ENCODE measurements around the gene ELN.
A peak's percentile ranks its signal among the peaks of the same experiment; 100 is the strongest.
"Not testable (repeated sequence)": the region's sequence is repeated elsewhere in the genome, so short reads cannot be mapped to it uniquely, and the experiment has no call there.

The ELN gene

GRCh38 chr7:74044366-74045350, 16.7 kb downstream of the ELN start:
- DNase-seq, result no peak

- not testable (repeated sequence) for DNase-seq
Measured at GRCh38 chr7:74046581-74046980, 18.6 kb downstream of the ELN start.

GRCh38 chr7:74047804-74048380, 19.9 kb downstream of the ELN start:
- DNase-seq, result no peak

- DNase-seq, result no peak
Measured at GRCh38 chr7:74048999-74049599, 21.1 kb downstream of the ELN start.

GRCh38 chr7:74049997-74050798, 22.2 kb downstream of the ELN start:
- no peak for DNase-seq

GRCh38 chr7:74051193-74051592, 23.2 kb downstream of the ELN start:
- no peak for DNase-seq

- DNase-seq, result no peak
Measured at GRCh38 chr7:74051629-74052410, 23.8 kb downstream of the ELN start.

GRCh38 chr7:74052628-74053027, 24.7 kb downstream of the ELN start:
- no peak for DNase-seq

GRCh38 chr7:74053589-74054186, 25.7 kb downstream of the ELN start:
- no peak for DNase-seq

GRCh38 chr7:74056096-74056915, 28.3 kb downstream of the ELN start:
- DNase-seq, result no peak

GRCh38 chr7:74057216-74057925, 29.4 kb downstream of the ELN start:
- no peak for DNase-seq

GRCh38 chr7:74057987-74058386, 30.0 kb downstream of the ELN start:
- DNase-seq, result no peak

- no peak for DNase-seq
Measured at GRCh38 chr7:74058486-74058885, 30.5 kb downstream of the ELN start.

- no peak for DNase-seq
Measured at GRCh38 chr7:74059037-74059436, 31.1 kb downstream of the ELN start.

- DNase-seq, result no peak
Measured at GRCh38 chr7:74059681-74060588, 32.0 kb downstream of the ELN start.

- DNase-seq, result peak; percentile 59
Measured at GRCh38 chr7:74061840-74062539, 34.0 kb downstream of the ELN start.

- no peak for DNase-seq
Measured at GRCh38 chr7:74063223-74063641, 35.3 kb downstream of the ELN start.

- no peak for DNase-seq
Measured at GRCh38 chr7:74063646-74064045, 35.7 kb downstream of the ELN start.

All from activated CD4-positive, alpha-beta T cell treated with anti-CD3 and anti-CD28 coated beads for 4 hours (primary cell).